HG03571 (cell line): ENCODE data around the gene TMA7B.
A peak's percentile ranks its signal among the peaks of the same experiment; 100 is the strongest.
"Not testable (repeated sequence)": the region's sequence is repeated elsewhere in the genome, so short reads cannot be mapped to it uniquely, and the experiment has no call there.

ENCODE experiments used
- ATAC-seq: cut with Tn5 transposase; IDR thresholded peaks from one replicate; pipeline ENCODE4 v1.9.1; 2021; ENCODE audit not compliant: unreplicated experiment

Gene TMA7B

GRCh38 chr22:39951603-39952293, 8.4 kb upstream of the TMA7B start:
- not testable (repeated sequence) for ATAC-seq

GRCh38 chr22:39952347-39952746, 7.8 kb upstream of the TMA7B start:
- ATAC-seq, result no peak

DNA sequence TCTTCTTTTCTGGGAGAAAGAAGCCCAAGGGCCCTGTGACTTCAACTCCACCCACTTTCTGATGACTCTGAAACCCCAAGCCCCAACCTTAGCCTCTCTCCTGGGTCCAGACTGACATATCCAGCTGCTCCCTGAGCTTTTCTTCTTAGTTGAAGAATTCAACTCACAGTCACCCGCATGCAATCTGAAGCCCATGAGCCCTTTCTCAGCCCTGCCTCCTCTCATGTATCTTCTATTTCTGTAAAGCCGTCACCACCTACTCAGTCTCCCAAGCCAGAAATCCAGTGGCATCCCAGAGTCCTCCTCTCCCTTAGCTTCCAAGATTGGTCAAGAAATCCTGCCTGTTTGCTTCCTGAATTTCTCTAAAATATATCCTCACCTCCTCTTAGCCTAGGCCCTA, 7.1 kb upstream of the TMA7B start:
- ATAC-seq, result no peak

DNA sequence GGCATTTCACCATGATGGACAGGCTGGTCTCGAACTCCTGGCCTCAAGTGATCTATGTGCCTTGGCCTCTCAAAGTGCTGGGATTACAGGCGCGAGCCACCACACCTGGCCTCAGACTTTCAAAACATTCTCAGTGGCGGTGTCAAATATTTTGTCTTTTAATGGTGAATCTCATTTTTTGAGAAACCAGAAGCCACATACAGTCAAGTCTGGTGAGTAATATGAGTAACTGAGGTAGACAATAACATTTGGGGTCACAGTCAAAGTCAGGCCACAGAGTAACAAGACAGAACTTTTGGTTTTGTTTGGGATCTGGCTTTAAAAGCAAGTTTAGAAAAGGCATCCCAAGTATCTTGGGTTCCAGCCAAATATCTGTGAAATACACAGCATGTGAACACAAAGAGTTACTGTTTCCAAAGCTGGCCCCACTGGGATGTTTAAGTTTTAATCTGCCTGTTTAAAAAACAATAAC, 5.6 kb upstream of the TMA7B start:
- ATAC-seq, result no peak

- ATAC-seq, result no peak
These were observed 4.5 kb upstream of the TMA7B start for GRCh38 chr22:39955675-39956074.

DNA sequence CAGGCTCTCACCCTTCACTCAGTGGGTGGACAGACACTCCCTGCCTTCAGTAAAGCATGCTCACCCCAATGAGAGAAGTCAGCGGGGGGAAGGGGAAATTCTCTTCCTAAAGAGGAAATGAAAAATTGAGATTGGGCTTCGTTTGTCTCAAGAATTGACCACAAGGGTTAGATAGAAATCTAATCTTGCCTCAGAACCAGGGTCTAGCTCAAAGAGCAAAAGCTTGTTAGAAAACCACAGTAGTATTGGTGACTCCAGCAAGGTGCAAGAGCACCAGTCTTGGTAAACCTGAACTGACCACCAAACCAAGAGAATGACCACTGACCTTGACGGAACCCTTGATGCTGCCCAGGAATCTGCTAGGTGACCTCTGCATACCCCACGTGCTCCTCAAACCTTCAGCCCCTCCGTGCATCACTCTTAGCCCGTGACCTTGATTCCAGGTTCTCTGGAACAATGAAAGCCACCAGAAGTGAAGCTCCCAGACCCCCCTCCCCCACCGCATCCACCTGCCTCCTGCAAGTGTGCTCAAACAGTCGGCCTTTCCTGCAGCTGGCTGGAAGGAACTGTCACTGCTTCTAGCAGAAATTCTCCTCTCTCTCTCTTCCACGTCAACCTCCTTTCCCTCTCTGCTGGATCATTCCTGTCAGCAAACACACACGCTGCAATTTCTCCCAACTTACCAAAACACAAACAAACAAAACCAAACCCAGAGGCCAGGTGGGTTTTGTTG, 3.1 kb upstream of the TMA7B start:
- ATAC-seq, result no peak

DNA sequence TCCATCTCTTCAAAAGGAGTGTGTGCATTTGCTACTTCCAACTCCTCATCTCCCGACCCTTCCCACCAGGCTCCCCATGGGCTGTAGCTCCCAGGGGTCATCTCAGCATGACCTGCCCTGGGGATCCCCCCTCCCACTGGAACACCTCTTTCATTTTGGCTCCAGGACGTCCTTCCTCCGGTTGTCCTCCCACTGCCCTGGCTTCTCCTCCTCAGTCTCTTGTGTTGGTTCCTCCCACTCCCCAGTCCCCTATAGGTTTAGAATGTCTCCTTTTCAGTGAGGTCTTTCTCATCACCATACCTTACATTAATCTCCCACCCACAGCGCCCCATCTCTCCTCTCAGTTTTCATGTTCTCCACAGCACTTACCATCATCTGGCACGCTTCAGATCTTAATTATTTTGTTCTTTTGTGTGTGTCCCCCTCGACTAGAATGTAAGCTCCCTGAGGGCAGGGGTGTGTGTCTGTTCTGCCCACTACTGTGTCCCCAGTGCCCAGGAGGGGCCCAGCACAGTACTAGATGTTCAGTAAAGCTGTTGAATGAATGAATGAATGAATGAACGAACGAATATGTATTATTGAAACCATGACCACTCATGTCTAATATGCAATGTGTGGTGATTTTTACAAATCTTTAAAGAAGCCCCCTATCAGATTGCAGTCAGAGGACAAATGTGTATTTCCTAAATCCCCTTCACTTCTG, 2.0 kb upstream of the TMA7B start:
- no peak for ATAC-seq

DNA sequence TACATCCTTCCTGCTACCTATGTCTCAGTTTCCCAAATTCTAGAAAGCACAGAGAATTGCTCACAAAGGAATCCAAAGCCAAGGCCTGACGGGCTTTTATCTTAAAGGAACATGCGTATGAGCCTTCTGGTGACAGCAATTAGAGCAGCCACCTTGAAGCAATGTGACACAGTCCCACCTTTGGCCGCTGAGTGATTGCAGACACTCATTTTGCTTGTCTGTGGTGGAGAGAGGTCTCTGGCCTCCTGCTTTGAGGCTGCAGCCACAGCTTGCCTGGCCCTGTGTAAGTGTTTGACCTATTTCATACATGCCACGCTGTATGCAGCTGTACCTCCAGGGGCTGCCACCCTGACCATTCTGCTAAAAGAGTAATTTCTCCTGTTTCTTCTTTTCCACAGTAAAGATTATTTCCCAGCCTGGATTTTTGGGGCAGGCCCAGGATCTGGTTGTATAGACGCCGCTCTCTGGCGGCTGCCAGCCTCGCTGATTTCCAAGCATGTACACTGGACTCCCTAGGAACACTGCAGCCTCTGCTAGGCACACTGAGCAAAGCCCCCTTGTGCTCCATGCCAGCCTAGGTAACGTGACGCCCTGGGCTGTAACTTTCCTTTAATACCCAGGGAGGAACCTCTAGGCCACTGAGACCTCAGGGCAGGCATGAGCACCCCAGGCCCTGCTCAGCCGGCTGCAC, 1.1 kb upstream of the TMA7B start:
- no peak for ATAC-seq

DNA sequence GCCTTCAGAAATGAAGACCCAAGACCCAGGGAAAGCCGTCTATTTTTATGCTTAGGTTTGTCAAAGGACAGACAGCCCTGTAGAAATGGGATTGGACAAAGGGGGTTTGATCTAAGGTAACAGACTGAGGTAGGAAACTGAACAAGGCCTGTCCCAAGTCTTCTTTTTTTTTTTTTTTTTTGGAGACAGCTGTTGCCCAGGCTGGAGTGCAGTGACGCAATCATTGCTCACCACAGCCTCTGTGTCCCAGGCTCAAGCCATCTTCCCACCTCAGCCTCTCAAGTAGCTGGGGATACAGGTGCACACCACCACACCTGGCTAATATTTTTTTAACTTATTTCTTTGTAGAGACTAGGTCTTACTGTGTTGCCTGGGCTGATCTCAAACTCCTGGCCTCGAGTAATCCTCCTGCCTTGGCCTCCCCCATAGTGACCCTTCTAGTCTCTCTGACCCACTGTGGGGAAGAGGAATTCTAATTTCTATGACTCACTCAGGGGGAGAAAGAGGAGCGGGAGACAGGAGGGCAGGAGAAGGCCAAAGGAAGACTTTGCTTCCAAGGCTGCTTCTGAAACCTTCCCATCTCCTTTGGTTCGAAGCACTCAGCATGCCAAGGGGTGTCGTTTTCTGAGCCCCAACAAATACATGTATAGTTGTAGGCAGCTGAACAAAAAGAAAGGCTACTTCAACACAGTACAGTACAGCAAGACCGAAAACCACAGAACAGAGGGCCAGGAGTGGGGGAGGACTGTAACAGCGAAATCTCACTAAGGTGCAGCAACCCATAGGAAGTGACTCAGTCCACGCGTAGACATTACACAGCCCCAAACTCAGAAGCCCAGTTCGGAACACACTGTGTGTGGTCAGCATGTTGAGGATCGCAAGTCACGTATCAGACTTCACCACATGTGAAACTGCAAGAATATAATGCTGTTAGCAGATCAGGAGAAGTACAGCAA, 872 bp downstream of the TMA7B start:
- ATAC-seq, result peak; percentile 77

DNA sequence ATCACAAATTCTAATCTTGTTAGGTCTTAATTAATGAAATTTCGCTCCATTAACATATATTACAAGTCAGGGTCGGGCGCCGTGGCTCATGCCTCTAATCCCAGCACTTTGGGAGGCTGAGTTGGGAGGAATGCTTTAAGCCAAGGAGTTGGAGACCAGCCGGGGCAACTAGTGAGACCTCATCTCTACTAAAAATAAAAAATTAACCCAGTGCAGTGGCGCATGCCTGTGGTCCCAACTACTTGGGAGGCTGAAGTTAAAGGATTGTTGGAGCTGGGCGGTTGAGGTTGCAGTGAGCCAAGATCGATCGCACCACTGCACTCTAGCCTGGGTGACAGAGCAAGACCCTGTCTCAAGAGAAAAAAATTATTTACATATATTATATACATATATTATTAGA, 1.9 kb downstream of the TMA7B start:
- no peak for ATAC-seq

DNA sequence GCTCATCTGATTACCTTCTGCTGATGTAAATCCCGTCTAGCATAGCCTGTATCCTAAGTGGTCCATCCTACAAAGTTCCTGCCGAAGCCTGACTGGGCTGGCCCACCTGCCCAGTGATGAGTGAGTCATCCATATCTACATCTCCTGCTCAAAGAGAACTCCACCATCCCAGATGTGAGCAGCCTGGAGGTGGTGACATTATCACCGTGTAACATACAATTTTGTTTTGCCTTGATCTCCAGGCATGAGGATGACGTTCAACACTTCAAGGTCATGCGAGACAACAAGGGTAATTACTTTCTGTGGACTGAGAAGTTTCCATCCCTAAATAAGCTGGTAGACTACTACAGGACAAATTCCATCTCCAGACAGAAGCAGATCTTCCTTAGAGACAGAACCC, 5.6 kb downstream of the TMA7B start:
- ATAC-seq, result no peak

GRCh38 chr22:39966470-39966869, 6.3 kb downstream of the TMA7B start:
- no peak for ATAC-seq

- ATAC-seq, result no peak
These were observed 7.1 kb downstream of the TMA7B start for GRCh38 chr22:39967103-39967829.

DNA sequence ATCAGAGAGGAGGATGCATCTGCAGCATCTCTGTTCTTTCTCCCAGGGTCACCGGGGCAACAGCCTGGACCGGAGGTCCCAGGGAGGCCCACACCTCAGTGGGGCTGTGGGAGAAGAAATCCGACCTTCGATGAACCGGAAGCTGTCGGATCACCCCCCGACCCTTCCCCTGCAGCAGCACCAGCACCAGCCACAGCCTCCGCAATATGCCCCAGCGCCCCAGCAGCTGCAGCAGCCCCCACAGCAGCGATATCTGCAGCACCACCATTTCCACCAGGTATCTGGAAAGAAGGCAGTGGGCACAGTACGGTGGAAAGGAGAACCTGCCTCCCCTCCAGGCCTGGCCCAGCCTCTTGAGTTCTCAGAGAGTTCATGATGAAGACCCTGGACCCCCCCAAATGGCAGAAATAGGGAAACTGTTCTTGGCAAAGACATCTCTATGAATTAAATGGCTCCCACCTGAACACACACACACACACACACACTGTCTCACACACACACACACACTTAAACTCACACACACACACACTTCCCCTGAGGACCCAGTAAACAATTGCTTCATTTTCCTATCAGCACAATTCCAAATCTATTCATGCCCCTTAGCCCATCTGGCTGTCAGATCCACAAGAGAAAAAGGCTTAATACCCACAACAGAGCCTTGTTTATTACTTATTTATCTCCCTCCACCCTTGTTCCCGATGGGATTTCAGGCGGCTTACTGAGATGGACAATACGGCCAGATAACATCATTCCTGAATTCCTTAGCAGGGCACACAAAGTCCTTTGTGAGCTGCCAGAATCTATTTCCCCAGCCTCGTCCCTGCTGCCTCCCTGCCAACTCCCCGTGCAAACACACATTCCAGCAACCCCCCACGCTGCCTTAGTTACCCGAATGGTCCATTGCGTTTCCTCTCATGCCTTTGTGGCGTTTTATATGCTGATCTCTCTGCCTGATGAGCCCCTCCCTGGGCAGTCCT, 8.1 kb downstream of the TMA7B start:
- ATAC-seq, result no peak

- no peak for ATAC-seq
These were observed 10.5 kb downstream of the TMA7B start for GRCh38 chr22:39970742-39971141.

GRCh38 chr22:39972641-39973040, 12.4 kb downstream of the TMA7B start:
- no peak for ATAC-seq

GRCh38 chr22:39973656-39974055, 13.5 kb downstream of the TMA7B start:
- ATAC-seq, result no peak

DNA sequence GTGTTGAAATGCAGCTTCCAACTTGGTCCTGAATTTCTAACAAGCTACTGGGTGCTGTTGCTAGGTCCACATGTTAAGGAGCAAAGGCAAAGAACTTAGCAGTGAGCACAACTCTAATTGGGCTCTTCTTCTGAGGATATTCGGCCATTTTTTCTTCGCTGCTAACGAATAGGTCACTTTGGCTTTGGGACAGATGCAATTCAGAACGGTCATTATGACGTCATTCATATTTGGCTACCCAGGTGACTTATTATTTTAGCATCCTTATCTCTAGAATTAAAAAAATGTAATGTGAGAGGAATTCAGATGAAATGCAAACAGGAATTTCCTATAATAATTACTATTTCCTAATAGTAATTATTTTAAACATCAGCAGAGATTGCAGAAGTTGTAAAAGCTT, 13.9 kb downstream of the TMA7B start:
- no peak for ATAC-seq
